ENCODE results near the gene HPSE2.

DNA sequence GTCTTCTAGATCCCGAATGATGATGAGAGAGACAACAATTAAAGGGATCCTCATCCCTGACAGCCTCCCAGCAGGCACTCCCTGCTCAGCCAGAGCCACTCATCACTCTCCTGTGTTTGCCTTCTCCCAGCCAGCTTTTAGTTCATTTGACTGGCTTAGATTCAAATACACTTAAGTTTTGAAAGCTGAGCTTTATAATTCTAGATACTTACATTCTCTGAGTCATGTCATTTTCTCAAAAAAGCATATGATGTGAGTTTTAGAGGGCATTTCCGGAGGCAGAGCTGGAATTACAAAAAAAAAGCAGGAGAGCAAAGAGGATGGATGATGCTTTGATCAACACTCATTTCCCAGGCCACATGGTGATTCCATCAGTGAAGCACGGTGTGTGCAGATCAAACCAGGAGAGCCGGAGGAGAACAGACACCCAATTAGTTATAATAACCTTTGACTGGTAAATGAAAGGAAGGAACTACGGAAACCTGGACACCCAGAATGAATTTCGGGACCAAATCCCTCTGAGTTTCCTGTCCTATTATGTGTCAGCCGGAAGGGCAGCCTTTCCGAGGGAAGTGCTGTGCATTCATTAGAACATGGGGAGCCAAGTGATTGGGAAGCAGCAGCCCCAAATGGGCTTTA is 707.4 kb downstream of the HPSE2 start:
- no peak for TF ChIP-seq EZH2 (IDR thresholded peaks at IDR 0.05; ENCODE audit: insufficient read depth, poor library complexity, severe bottlenecking)
- no peak for TF ChIP-seq EZH2phosphoT487 (IDR thresholded peaks at IDR 0.05; ENCODE audit: insufficient read depth, low read depth)

All from GM23248 (cell line).